HTR-8/SVneo (cell line): ENCODE measurements around the gene PGM5.
"Not testable (repeated sequence)": the region's sequence is repeated elsewhere in the genome, so short reads cannot be mapped to it uniquely, and the experiment has no call there.

Experiments
- DNase-seq: peaks from one replicate; pipeline ENCODE4 v3.0.0; 2011; ENCODE audit warnings: low spot score, mixed read lengths; ENCODE audit not compliant: insufficient read length
- FAIRE-seq: peaks from 2 replicates; lab custom pipeline; 2011; peaks lifted over from hg19 to GRCh38; lab: Jason Lieb, UNC

Gene PGM5

GRCh38 chr9:68356380-68357118 lies at the start of gene PGM5:
PGM5 (plus strand) TSS chr9:68356611; CDS start chr9:68357128, 517 bp downstream.
- DNase-seq, FAIRE-seq: not testable (repeated sequence)

DNA sequence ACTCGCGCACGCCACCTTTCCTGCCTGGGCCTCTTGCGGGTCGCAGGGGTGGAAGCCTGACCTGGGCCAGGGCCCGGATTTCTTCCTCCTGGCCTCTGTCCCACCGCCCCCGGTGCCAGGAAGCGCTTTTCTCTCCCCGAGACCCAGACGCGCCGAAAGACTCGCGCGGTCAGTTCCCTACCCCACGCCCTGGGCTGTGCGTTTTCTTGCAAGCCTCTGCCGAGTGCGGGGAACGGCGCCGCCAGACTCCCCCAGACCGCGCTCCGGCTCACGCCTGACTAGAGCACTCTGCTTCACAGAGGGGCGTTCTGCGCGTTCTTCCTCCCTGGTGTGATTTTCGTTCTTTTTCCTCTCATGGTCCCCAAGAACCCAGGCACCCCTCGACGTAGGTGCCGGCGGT lies 49.3 kb upstream of the PGM5 start:
- FAIRE-seq, DNase-seq: not testable (repeated sequence)

DNA sequence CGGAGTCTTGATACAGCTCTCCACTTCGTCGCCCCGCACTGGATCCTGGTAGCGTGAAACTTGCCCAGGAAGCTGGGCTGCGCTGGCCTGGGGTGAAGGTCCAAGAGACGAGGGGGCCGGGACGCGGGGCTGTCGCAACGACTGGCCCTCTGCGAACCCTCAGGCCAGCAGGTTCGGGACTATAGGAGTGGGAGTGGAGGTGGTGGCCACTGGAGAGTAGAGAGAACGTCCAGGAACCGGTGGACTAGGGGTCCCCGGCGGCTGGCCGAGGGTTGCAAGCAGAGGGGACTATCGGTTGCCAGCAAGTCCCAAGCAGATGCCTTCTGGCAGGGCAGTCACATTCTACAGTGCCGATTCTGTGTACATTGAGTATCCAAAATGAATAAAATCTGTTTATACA lies 48.8 kb upstream of the PGM5 start:
- FAIRE-seq, DNase-seq: not testable (repeated sequence)

DNA sequence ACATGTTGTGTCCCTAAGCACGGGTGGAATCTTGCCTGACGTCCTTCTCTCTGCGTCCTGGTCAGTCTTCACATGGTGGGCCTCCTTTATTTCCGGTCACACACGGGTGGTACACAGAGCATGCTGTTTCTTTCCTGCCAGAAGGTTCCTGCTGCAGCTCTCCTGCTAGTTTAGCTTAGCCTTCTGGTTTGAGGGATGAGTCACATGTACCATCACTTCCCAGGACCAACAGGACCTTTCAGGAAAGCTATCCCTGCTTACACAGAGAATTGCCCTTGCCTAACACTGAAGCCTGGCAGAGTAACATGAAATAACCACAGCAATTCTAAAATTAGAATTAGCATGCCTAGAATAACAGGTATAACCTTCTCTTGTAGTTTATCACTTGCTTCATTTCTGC lies 45.2 kb upstream of the PGM5 start:
- FAIRE-seq, DNase-seq: not testable (repeated sequence)

DNA sequence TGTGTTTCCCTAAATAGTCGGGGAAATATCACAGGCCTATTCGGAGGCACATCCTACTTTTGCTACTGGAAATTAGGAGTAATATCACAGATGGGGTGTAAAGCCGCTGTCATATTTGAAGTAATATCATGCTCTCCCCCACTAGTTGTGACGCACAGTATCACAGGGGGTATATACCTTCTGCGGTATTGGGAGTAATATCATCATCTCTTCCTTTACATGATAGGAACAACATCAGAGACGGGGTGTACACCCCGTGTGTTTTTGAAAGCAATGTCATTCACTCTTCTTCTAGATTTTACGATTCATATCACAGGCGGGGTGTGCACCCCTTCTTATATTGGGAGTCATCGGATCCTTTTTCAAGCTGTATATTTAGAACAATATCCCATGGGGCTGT lies 38.2 kb upstream of the PGM5 start:
- not testable (repeated sequence) for FAIRE-seq, DNase-seq

- not testable (repeated sequence) for FAIRE-seq, DNase-seq
These were observed 32.7 kb upstream of the PGM5 start for GRCh38 chr9:68323749-68324148.

- not testable (repeated sequence) for FAIRE-seq, DNase-seq
These were observed 31.9 kb upstream of the PGM5 start for GRCh38 chr9:68324518-68324917.

GRCh38 chr9:68329106-68329505 lies 27.3 kb upstream of the PGM5 start:
- not testable (repeated sequence) for DNase-seq, FAIRE-seq

- DNase-seq, FAIRE-seq: not testable (repeated sequence)
These were observed 25.8 kb upstream of the PGM5 start for GRCh38 chr9:68330531-68331173.

DNA sequence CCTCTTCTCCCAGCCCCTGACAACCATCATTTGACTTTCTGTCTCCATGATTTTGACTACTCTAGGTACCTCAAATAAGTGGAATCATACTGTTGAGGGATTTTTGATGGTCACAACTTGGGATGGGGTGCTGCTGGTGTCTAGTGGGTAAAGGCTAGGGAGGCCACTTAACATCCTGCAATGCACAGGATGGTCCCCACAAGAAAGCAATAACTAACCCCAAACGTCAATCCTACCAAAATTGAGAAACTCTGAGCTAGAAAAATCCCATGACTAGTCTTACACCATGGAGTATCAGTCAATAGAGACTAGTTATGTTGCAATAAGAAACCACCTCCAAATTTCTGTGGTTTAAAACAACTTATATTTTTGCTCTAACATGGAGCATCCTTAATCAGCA lies 24.3 kb upstream of the PGM5 start:
- DNase-seq, FAIRE-seq: not testable (repeated sequence)

- not testable (repeated sequence) for FAIRE-seq, DNase-seq
These were observed 20.5 kb upstream of the PGM5 start for GRCh38 chr9:68335935-68336334.

DNA sequence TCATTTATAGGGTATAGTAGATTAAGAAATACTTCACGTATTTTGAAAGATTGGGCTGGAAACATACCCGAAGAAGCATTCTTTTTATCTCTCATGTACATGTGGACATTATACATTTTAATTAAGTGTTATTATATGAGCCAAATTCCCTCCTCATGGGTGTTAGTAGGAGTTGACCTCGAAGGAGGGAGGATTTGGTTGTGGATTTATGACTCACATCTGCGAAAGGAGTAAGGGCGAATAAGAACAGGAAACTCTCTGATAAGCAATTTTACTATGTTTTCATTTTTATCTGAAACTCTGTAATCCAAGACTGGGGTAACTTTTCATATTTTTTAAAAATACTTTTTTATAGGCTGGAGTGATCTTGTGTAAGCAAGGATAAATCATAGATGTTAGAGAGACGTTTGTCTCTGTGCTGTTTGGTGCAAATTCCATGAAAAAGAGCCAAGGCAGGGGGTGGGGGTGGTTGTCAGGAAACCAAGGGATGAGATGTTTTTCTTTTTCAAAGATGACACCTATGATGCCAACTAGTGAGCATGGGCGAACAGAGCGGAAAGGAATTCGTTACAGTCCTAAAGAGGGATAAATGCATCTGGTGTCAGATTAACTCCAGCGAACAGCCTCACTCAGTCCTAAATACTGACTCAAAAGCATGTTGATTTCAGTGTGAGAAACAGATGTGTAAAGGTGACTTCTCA lies 19.6 kb upstream of the PGM5 start:
- not testable (repeated sequence) for FAIRE-seq, DNase-seq

- not testable (repeated sequence) for DNase-seq, FAIRE-seq
These were observed 18.4 kb upstream of the PGM5 start for GRCh38 chr9:68338000-68338399.

GRCh38 chr9:68342265-68343025 lies 14.0 kb upstream of the PGM5 start:
- not testable (repeated sequence) for FAIRE-seq, DNase-seq

DNA sequence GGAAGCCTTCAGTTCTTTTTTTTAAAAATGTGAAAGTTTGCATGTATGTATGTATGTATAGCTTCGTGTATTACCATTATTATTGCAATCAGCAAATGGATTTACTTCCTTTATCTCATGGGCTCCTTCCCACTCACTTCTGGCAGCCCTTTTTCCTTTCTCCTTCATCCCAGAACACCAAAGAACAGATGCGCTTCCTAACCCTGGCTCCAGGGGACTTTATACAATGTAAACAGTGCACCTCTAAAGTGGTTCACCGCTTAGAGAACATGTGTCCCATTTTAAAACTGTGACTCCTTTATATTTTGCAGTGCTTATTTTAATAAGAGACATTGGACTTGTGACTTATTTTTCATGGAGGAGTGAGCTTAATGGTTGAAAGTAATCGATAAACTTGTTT lies 13.2 kb upstream of the PGM5 start:
- DNase-seq, FAIRE-seq: not testable (repeated sequence)

- DNase-seq, FAIRE-seq: not testable (repeated sequence)
These were observed 12.4 kb upstream of the PGM5 start for GRCh38 chr9:68343992-68344391.

DNA sequence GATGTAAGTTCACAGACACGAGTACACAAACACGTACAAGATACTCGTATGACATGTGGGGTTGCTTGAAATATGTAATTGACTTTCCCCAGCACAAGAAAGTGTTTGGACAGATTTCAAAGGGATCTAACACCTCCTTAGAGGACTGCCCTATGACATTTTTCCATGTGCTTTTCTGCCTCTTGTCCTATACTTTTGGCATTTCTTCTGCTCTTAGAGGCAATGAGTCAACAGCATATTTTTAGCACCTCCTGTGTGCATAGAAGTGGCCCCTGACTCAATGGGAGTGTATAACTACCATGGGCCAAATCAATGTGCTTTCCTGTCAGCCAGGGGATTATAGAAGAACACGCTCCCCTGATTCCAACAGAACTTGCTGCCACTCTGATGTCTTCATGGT lies 4.7 kb upstream of the PGM5 start:
- not testable (repeated sequence) for DNase-seq, FAIRE-seq

GRCh38 chr9:68355993-68356379 lies 425 bp upstream of the PGM5 start:
- not testable (repeated sequence) for FAIRE-seq, DNase-seq

- DNase-seq, FAIRE-seq: not testable (repeated sequence)
These were observed 806 bp downstream of the PGM5 start for GRCh38 chr9:68357119-68357714.
